ENCODE data around the gene ANO2. TPM values are rescaled to one million over a fixed set of nuclear protein-coding genes. Genes with fewer than 3 reads are reported as not detected.
"Not testable (repeated sequence)": the region's sequence is repeated elsewhere in the genome, so short reads cannot be mapped to it uniquely, and the experiment has no call there.

Gene ANO2
- polyA plus RNA-seq, 1 donor, result 3.9 TPM

GRCh38 chr12:5887819-5888218 is 57.2 kb downstream of the ANO2 start:
- DNase-seq, result not testable (repeated sequence)

- DNase-seq, result no peak
Observed at GRCh38 chr12:5884866-5885265, 60.2 kb downstream of the ANO2 start.

- DNase-seq, result no peak
Observed at GRCh38 chr12:5884285-5884684, 60.8 kb downstream of the ANO2 start.

GRCh38 chr12:5882511-5883190 is 62.4 kb downstream of the ANO2 start:
- DNase-seq, result no peak

GRCh38 chr12:5881666-5882065 is 63.4 kb downstream of the ANO2 start:
- no peak for DNase-seq

GRCh38 chr12:5881101-5881606 is 63.9 kb downstream of the ANO2 start:
- no peak for DNase-seq

GRCh38 chr12:5875851-5876250 is 69.2 kb downstream of the ANO2 start:
- no peak for DNase-seq

- DNase-seq, result no peak
Observed at GRCh38 chr12:5874514-5874913, 70.5 kb downstream of the ANO2 start.

GRCh38 chr12:5873281-5873919 is 71.7 kb downstream of the ANO2 start:
- no peak for DNase-seq

- DNase-seq, result no peak
Observed at GRCh38 chr12:5872745-5873144, 72.3 kb downstream of the ANO2 start.

- DNase-seq, result no peak
Observed at GRCh38 chr12:5871741-5872140, 73.3 kb downstream of the ANO2 start.

GRCh38 chr12:5870183-5870582 is 74.9 kb downstream of the ANO2 start:
- DNase-seq, result no peak

- DNase-seq, result no peak
Observed at GRCh38 chr12:5868625-5869295, 76.3 kb downstream of the ANO2 start.

- DNase-seq, result no peak
Observed at GRCh38 chr12:5865397-5865796, 79.7 kb downstream of the ANO2 start.

- no peak for DNase-seq
Observed at GRCh38 chr12:5864972-5865371, 80.1 kb downstream of the ANO2 start.

- no peak for DNase-seq
Observed at GRCh38 chr12:5864301-5864700, 80.8 kb downstream of the ANO2 start.

GRCh38 chr12:5861416-5861815 is 83.6 kb downstream of the ANO2 start:
- DNase-seq, result no peak

GRCh38 chr12:5856692-5857091 is 88.4 kb downstream of the ANO2 start:
- no peak for DNase-seq

GRCh38 chr12:5846950-5847349 is 98.1 kb downstream of the ANO2 start:
- DNase-seq, result no peak

GRCh38 chr12:5840944-5841343 is 104.1 kb downstream of the ANO2 start:
- DNase-seq, result no peak

GRCh38 chr12:5830111-5830510 is 114.9 kb downstream of the ANO2 start:
- DNase-seq, result no peak

GRCh38 chr12:5827591-5827990 is 117.5 kb downstream of the ANO2 start:
- DNase-seq, result no peak

- not testable (repeated sequence) for DNase-seq
Observed at GRCh38 chr12:5825761-5826160, 119.3 kb downstream of the ANO2 start.

- not testable (repeated sequence) for DNase-seq
Observed at GRCh38 chr12:5818877-5819276, 126.2 kb downstream of the ANO2 start.

Data from hindlimb muscle (tissue), 1 donor.